Naive thymus-derived CD8-positive, alpha-beta T cell (primary cell): ENCODE data around the gene NODAL. TPM values are rescaled to one million over a fixed set of nuclear protein-coding genes. Genes with fewer than 3 reads are reported as not detected.

Source experiments
- ATAC-seq, 2 donors: fragments of 150-1000 bp; cut with Tn5 transposase in 1 of 2; sonication (Bioruptor Pico), chemical (Tn5 transposase) in 1 of 2; 1 replicate in 1 of 2; 2 replicates in 1 of 2; pipeline ENCODE4 v1.10.0; 2021; ENCODE audit warnings: mild to moderate bottlenecking in 2 of 2, moderate library complexity in 2 of 2
- POLR2A ChIA-PET: fragments of 350-600 bp; sonication (Branson Sonifier 250); formaldehyde crosslinking; loops from one replicate; lab custom pipeline; 2021; ENCODE audit warnings: antibody characterized with exemption; lab: Charles Lee
- DNase-seq, 10 donors: peaks; one replicate each; pipeline versions ENCODE4 v3.0.0 to v3.0.0-alpha.2; 2020 to 2022
- H3K27ac Mint-ChIP-seq, 10 donors: one replicate each; pipeline ENCODE4 v1.8.0; 2020 to 2022; ENCODE audit warnings: mild to moderate bottlenecking in 10 of 10, mixed read lengths in 10 of 10, moderate library complexity in 4 of 10, inconsistent platforms in 1 of 10
- H3K27me3 Mint-ChIP-seq, 5 donors: one replicate each; pipeline ENCODE4 v1.8.0; 2021 to 2022; ENCODE audit warnings: mixed read lengths in 5 of 5
- H3K36me3 Mint-ChIP-seq, 3 donors: one replicate each; pipeline ENCODE4 v1.8.0; 2020 to 2022; ENCODE audit warnings: mixed read lengths in 3 of 3, mild to moderate bottlenecking in 2 of 3, inconsistent platforms in 1 of 3
- H3K4me1 Mint-ChIP-seq, 4 donors: one replicate each; pipeline ENCODE4 v1.8.0; 2021 to 2022; ENCODE audit warnings: mixed read lengths in 4 of 4
- H3K4me3 Mint-ChIP-seq, 10 donors: one replicate each; pipeline ENCODE4 v1.8.0; 2020 to 2022; ENCODE audit warnings: mild to moderate bottlenecking in 10 of 10, mixed read lengths in 10 of 10, moderate library complexity in 6 of 10, inconsistent platforms in 1 of 10
- H3K9me3 Mint-ChIP-seq, 9 donors: one replicate each; pipeline ENCODE4 v1.8.0; 2020 to 2022; ENCODE audit warnings: mixed read lengths in 9 of 9, mild to moderate bottlenecking in 3 of 9, inconsistent platforms in 1 of 9, moderate library complexity in 1 of 9
- polyA plus RNA-seq, 3 donors: library from polyadenylated mRNA; unstranded; fragments of 300-500 nt; fragmentation: Illumina TruSeq; gene quantifications; one replicate each; pipeline ENCODE4 v1.2.3, GENCODE V29; 2021
- total RNA-seq, 8 experiments: library from RNA in 2 of 8; stranded (reverse) in 2 of 8; gene quantifications; one replicate each; pipeline ENCODE4 v1.2.3 and lab custom pipeline; 2021 to 2026

Gene NODAL
- total and polyA plus RNA-seq, 5 experiments from 2014 or later = not detected

DNA sequence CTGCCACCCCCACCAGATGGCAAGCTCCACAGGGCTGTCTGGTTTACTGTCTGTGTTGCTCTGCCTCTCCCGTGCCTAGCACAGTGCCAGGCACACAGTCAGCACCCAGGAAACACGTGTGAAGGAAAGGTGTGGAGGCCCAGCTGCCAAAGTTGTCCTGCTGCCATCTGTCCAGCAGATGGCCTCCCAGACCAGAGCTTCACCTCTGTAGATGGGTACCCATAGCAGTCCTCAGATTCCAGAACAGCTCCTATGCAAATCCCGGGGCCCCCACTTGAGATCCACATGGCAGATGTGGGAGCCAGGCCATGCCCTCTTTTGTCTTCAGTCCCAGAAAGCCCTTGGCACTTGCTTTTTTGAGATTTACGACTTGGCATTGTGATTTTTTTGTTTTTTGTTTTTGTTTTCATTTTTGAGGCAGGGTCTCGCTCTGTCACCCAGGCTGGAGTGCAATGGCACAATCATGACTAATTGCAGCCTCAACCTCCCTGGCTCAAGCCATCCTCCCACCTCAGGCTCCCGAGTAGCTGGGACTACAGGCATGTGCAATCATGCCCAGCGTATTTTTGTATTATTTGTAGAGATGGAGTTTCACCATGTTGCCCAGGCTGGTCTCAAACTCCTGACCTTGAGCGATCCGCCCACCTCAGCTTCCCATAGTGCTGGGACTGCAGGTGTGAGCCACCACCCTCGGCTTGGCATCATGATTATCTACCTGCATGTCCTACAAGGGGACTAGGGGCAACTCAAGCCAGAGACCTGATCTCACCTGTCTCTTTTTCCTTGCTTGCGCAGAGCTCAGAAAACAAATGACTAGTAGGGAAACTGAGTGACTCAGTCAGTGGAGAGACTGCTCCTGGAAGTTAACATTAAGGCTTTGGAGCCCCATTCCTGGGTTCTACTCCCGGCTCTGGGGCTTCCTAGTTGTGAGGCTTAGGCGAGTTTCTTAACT is 20.2 kb upstream of the NODAL start:
- H3K36me3 Mint-ChIP-seq = no peaks in the 10 kb centered on the region
- POLR2A ChIA-PET = no interaction called here
- H3K9me3 Mint-ChIP-seq = no peaks in the 10 kb centered on the region
- peaks cover 6 to 15% (median 8%) of the 10 kb centered on the region in 4 donors for H3K4me1 Mint-ChIP-seq
- DNase-seq (peak in 8 of 10 donors; percentile 19 to 73 (median 42)), ATAC-seq (peak; percentile 72 to 75)
- no peak overlapping the region for H3K4me3 Mint-ChIP-seq
- H3K27me3 Mint-ChIP-seq = peaks cover 18 to 43% (median 30%) of the 10 kb centered on the region in 5 donors
- peak overlapping the region in 2 of 10 donors; percentile 2 to 13 for H3K27ac Mint-ChIP-seq

DNA sequence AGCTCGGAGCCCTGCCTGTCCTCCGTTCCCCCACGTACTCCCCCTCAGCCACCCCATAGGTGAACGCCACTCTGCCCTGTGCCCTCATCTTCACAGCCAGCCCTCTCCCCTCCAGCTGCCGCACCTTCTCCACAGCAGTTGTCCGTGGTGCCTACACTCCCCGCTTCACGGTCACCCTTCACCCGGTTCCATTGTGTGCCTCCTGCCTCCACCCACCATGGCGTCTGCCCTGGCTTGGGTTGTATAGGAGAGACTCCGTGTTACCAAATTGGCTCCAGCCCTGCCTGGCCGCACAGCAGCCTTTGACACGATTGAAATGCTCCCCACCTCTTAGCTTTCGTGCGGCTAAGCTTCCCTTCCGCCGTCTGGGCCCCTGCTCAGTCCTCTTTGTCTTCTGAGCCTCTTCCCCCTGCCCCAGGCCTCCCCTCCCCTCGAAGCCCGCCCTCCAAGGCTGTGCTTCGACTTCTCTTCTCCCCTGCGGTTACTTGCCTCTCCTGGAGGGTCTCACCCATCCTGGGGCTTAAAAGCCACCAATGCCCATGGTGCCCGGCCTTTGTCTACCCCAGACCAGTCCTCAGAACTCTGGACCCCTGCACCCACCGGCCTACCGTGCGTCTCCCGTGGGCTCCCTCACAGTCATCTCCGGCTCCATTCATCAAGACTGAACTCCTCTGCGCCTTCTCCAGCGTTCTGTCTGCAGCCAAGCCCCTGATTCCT is 18.5 kb upstream of the NODAL start:
- DNase-seq (peak in 1 of 10 donors; percentile 54), ATAC-seq (no peak)
- H3K4me3 Mint-ChIP-seq = peak overlapping the region in 3 of 10 donors; percentile 12 to 49 (median 25)
- POLR2A ChIA-PET = no interaction called here
- H3K36me3 Mint-ChIP-seq = no peaks in the 10 kb centered on the region
- peaks cover 6 to 15% (median 8%) of the 10 kb centered on the region in 4 donors for H3K4me1 Mint-ChIP-seq
- H3K27me3 Mint-ChIP-seq = peaks cover 20 to 57% (median 30%) of the 10 kb centered on the region in 5 donors
- H3K9me3 Mint-ChIP-seq = no peaks in the 10 kb centered on the region
- no peak overlapping the region for H3K27ac Mint-ChIP-seq

DNA sequence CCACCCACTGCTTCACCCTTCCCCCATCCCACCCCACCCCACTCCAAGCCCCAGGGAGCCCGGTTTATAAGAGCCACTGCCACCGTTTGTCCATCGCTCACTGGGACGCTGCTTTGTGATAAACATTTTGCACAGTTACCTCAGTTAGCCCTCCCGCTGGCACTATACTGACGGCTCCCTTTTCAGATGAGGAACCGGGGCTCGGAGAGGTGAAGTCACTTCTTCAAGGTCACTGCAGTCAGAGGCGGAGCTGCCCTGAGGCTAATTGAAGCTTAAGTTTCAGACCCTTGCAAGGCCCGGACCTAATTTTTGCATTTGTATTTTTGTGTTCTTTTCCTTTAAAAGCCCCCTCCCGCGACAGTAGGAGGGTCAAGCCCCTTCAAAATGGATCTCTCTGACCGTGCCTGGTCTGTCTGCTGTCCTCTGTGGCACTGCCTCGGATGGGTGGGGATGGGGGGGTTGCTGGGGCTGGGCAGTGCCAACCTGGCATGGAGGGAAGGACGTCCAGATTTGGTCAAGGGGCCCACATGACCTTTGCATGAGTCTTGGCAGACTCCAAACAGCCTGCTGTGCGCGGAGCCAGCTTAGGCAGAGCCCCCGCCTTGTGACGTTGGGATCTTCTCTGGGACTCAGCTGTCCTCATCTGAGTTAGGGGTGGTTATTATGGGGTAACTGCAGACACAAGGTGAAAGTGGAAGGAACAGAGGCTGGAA is 17.7 kb upstream of the NODAL start:
- Mint-ChIP-seq H3K4me1 (peaks cover 6 to 15% (median 8%) of the 10 kb centered on the region in 4 donors), H3K36me3 (no peaks in the 10 kb centered on the region), H3K27ac (no peak overlapping the region), H3K27me3 (peaks cover 20 to 57% (median 30%) of the 10 kb centered on the region in 5 donors), H3K4me3 (peak overlapping the region in 4 of 10 donors; percentile 12 to 43 (median 16)), H3K9me3 (no peaks in the 10 kb centered on the region)
- POLR2A ChIA-PET = no interaction called here
- ATAC-seq (no peak), DNase-seq (no peak)

DNA sequence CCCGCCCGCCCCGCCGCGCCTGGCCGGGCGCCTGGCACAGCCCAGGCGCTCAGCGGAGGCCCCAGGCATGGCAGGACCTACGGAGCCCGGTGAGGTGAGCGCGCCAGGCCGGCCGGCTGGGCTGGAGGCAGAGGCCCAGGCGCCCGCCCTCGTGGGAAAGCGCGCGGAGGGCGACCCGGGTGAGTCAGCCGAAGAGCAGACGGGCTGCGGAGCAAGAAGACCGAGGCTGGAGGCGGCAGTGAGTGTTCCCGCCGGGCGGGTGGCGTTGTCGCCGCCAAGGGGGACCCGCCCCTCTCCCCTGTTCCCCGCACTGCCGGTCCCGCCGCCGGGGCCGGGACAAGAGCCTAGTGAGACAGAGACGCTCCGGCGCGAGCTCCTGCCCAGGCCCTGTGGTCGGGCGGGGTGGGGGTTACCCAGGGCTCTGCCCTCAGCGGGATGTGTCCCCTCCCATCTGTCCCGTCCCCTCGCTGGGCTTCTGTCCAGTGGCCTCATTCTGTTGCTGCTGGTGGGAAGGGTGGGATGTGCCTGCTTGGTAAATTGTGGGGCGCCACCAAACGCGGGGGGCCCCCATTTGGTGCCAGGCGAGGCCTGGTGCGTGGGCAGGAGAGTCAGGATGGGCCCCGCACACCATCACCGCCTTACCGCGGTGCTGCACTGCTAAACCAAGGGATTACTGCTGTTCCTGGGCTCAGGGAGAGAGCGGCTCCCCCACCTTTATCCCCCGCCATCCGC is 17.0 kb upstream of the NODAL start:
- Mint-ChIP-seq H3K4me1 (peaks cover 6 to 15% (median 8%) of the 10 kb centered on the region in 4 donors), H3K27ac (no peak overlapping the region), H3K36me3 (no peaks in the 10 kb centered on the region), H3K9me3 (no peaks in the 10 kb centered on the region), H3K4me3 (peak overlapping the region in 6 of 10 donors; percentile 12 to 54 (median 44)), H3K27me3 (peaks cover 20 to 57% (median 30%) of the 10 kb centered on the region in 5 donors)
- POLR2A ChIA-PET = no interaction called here
- peak in 1 of 10 donors; percentile 23 for DNase-seq
- ATAC-seq = peak; percentile 55 to 74

DNA sequence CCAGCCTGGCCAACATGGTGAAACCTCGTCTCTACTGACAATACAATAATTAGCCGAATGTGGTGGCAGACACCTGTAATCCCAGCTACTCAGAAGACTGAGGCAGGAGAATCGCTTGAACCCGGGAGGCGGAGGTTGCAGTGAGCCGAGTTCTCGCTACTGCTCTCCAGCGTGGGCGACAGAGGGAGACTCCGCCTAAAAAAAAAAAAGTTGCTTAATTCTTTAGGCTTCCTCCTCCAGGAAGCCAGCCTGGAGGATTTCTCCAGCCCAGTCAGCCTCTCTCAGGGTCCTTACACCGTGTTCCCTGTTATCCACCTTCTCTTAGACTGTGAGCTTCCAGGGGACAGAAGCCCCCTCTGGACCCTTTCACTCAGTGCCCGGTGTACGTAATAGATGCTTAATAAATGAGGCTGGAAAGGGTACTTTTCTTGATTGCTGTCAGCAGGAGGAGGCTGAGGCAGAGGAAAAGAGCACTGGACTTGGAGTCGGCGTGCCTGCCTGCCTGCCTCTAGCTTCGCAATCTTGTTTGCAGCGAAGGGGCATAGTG is 16.4 kb upstream of the NODAL start:
- Mint-ChIP-seq H3K4me1 (peaks cover 6 to 15% (median 8%) of the 10 kb centered on the region in 4 donors), H3K36me3 (no peaks in the 10 kb centered on the region), H3K27ac (no peak overlapping the region), H3K9me3 (no peaks in the 10 kb centered on the region), H3K27me3 (peaks cover 20 to 57% (median 30%) of the 10 kb centered on the region in 5 donors), H3K4me3 (peak overlapping the region in 3 of 10 donors; percentile 10 to 34 (median 12))
- POLR2A ChIA-PET = no interaction called here
- DNase-seq (no peak), ATAC-seq (no peak)

DNA sequence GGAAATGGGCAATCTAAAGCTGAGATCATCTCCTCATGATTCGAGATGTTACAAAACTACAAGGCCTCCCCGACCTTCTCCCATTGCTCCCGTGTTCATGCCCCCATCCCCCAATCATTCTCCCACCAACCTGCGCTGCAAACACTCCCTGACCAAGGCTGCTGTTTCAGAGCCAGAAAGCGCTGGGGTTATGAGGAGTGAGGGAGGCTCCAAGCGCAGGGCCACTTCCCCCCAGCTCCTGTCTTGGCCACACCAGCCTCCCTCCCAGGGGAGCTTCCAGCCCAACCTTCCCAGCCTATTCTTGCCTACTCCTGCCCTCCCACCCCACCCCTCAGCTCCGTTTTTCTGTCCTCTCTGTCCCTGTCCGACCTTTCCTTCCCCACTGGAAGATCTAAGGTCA is 14.7 kb upstream of the NODAL start:
- no peak overlapping the region for H3K4me3 Mint-ChIP-seq
- no peak for ATAC-seq
- H3K36me3 Mint-ChIP-seq = no peaks in the 10 kb centered on the region
- H3K27ac Mint-ChIP-seq = no peak overlapping the region
- H3K27me3 Mint-ChIP-seq = peaks cover 18 to 54% (median 27%) of the 10 kb centered on the region in 5 donors
- H3K4me1 Mint-ChIP-seq = peaks cover 6 to 12% (median 8%) of the 10 kb centered on the region in 4 donors
- POLR2A ChIA-PET = no interaction called here
- H3K9me3 Mint-ChIP-seq = no peaks in the 10 kb centered on the region
- DNase-seq = no peak

DNA sequence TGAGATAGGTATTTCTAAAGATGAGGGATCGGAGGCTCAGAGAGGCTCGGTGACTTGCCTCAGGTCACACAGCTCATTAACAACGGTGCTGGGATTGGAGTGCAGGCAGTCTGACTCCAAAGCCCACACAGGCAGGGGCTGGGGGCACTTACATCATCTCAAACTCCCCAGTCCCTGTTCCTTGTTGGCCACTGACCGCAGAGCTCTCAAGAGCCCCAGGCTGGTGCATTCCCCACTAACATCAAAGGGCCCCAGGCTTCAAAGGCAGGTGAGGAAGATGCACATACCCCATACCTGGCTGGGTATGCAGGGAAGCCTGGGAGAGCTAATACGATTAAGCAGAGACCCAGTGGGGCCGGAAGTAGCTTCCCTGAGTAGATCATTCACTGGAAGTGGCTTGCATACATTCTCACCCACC is 13.7 kb upstream of the NODAL start:
- no peak overlapping the region for H3K27ac Mint-ChIP-seq
- H3K4me1 Mint-ChIP-seq = peaks cover 4 to 11% (median 8%) of the 10 kb centered on the region in 4 donors
- POLR2A ChIA-PET = no interaction called here
- H3K27me3 Mint-ChIP-seq = peaks cover 13 to 54% (median 22%) of the 10 kb centered on the region in 5 donors
- no peaks in the 10 kb centered on the region for H3K36me3 Mint-ChIP-seq
- ATAC-seq (no peak), DNase-seq (no peak)
- no peaks in the 10 kb centered on the region for H3K9me3 Mint-ChIP-seq
- H3K4me3 Mint-ChIP-seq = no peak overlapping the region

DNA sequence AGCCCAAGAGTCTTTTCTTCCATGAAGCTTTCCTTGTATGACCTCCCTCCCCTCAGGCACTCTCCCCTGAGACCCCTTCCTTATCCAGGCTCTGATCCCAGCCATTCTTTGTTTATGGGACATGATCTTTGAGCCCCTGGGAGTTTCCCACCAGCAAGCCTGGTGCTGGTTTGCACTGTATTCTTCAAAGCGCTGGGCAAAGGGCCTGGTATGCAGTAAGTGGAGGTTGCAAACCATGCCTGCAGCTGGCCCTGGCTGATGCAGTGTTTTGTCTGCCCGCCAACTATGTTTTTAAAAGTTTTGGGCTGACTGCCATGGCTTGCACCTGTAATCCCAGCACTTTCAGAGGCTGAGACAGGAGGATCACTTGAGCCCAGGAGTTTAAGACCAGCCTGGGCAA is 6.8 kb upstream of the NODAL start:
- ATAC-seq (no peak), DNase-seq (no peak)
- Mint-ChIP-seq H3K27me3 (peaks cover 3 to 23% (median 6%) of the 10 kb centered on the region in 5 donors), H3K4me3 (no peak overlapping the region), H3K36me3 (no peaks in the 10 kb centered on the region), H3K27ac (no peak overlapping the region), H3K9me3 (no peaks in the 10 kb centered on the region), H3K4me1 (no peaks in the 10 kb centered on the region)
- POLR2A ChIA-PET = interaction anchor here (0.7 kb wide), 1 partner anchor 47 kb away, joined by 3 read pairs; no protein-coding TSS in a partner anchor

DNA sequence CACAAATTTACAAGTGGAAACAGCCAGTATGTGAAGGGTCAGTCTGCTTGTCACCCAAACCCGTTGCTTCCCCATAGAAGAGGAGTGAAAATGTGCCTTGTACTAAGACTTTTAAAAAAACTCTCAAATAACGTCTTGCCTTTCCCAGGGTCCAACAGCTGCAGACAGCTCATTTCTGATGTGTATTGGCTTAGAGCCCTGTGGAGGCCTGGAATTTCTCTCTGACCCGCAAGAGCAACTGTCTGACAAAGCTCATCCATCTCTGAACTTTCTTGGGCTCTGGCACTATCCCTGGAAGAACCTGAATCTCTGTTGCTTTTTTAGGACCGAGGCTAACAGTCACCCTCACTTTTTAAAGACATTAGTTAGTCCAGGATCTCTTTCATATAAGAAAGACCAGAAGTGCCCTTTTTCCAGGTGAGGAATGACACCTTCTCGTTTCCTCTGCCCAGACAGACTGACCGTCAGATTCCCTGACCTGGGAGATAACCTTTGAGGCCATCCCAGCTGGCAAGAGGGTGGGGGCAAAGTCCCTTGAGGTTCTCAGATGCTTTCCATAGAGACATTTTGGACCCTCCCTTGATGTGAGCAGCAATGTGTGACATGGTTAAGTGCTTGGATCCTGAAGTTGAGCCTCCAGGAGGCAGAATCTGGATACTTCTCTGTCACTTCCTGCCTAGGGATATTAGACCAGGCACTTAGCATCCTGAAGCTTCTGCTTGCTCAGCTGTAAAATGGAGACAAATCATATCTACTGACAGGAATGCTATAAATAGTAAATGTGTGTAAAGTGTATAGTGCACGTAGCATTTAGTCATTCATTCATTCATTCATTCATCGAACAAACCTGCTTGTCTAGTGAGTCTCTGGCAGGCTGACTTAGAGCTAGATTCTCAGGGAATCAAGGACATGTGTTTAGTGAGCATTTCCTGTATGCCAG is 4.5 kb upstream of the NODAL start:
- Mint-ChIP-seq H3K36me3 (peaks cover 0 to under 1% (median 0%) of the 10 kb centered on the region in 3 donors), H3K9me3 (no peaks in the 10 kb centered on the region), H3K27ac (peak overlapping the region in 1 of 10 donors; percentile 19), H3K4me3 (no peak overlapping the region), H3K27me3 (peaks cover 7 to 44% (median 23%) of the 10 kb centered on the region in 5 donors), H3K4me1 (peaks cover 2 to 18% (median 7%) of the 10 kb centered on the region in 4 donors)
- no peak for DNase-seq
- ATAC-seq = no peak
- POLR2A ChIA-PET = no interaction called here

DNA sequence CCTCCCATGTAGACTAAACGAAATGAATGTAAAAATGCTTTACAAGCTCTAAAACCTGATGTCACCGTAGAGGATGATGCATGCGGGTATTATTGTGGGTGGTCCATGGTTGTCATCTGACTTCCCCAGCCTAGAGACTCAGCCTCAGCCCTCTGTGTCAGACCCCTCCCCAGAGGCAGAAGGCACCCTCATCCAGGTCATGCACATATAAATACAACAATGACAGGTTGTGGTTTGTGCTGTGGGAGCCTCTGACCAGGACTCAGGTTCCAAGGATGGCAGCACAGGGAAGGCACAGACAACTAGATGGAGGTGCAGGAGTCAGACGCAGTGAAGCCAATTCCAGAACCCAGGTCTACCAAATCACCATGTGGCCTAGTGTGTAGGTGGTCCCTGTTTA is 3.3 kb upstream of the NODAL start:
- peaks cover 0 to 4% (median 0%) of the 10 kb centered on the region in 3 donors for H3K36me3 Mint-ChIP-seq
- POLR2A ChIA-PET = no interaction called here
- no peak for DNase-seq
- H3K4me1 Mint-ChIP-seq = peaks cover 7 to 24% (median 13%) of the 10 kb centered on the region in 4 donors
- peaks cover 0 to 3% (median 0%) of the 10 kb centered on the region in 9 donors for H3K9me3 Mint-ChIP-seq
- peak overlapping the region in 1 of 10 donors; percentile 69 for H3K27ac Mint-ChIP-seq
- peaks cover 14 to 51% (median 31%) of the 10 kb centered on the region in 5 donors for H3K27me3 Mint-ChIP-seq
- no peak overlapping the region for H3K4me3 Mint-ChIP-seq
- ATAC-seq = no peak
